Uterus (tissue), 4 donors: Measurements from ENCODE around the gene ADAM23. TPM values are rescaled to one million over a fixed set of nuclear protein-coding genes. Genes with fewer than 3 reads are reported as not detected.

ENCODE experiments used
- DNase-seq, 2 donors: peaks; one replicate each; pipeline ENCODE4 v3.0.0-alpha.2; 2019 to 2020
- H3K27ac ChIP-seq, 2 donors: fragments of 200-600 bp; sonication (generic); 1 replicate in 1 of 2; 2 replicates in 1 of 2; pipeline ENCODE4 v1.5.1; 2016 to 2018
- H3K27me3 ChIP-seq, 2 donors: fragments of 200-600 bp; sonication (generic); one replicate each; pipeline ENCODE4 v1.5.1; 2018 to 2019; ENCODE audit warnings: control low read depth in 1 of 2
- H3K36me3 ChIP-seq, 2 donors: fragments of 200-600 bp; sonication (generic); one replicate each; pipeline ENCODE4 v1.5.1; 2019; ENCODE audit warnings: control low read depth in 1 of 2
- H3K4me1 ChIP-seq, 2 donors: fragments of 200-600 bp; sonication (generic); one replicate each; pipeline ENCODE4 v1.5.1; 2018 to 2019; ENCODE audit warnings: control low read depth in 1 of 2
- H3K4me3 ChIP-seq, 2 donors: fragments of 200-600 bp; sonication (generic); 1 replicate in 1 of 2; 2 replicates in 1 of 2; pipeline ENCODE4 v1.5.1; 2018 to 2019; ENCODE audit warnings: mild to moderate bottlenecking in 1 of 2
- H3K9me3 ChIP-seq, 2 donors: fragments of 200-600 bp; sonication (generic); one replicate each; pipeline ENCODE4 v1.5.1; 2019; ENCODE audit warnings: control low read depth in 1 of 2
- POLR2A ChIP-seq, 2 donors: fragments of 450-650 bp; IDR thresholded peaks; one replicate each; pipeline ENCODE4 v1.6.1; 2016; ENCODE audit warnings: antibody characterized with exemption in 2 of 2, mild to moderate bottlenecking in 1 of 2, moderate library complexity in 1 of 2
- intact Hi-C: fragments of 100-400 bp; cut with DNase I; formaldehyde crosslinking; loops from one replicate; pipeline ENCODE4 v1.15.1; 2023; ENCODE audit warnings: low total_unique reads
- total RNA-seq, 4 donors: library from RNA; depleted of rRNA in 3 of 4; stranded (reverse); fragments of >200 nt in 3 of 4; gene quantifications; one replicate each; pipeline versions ENCODE4 v1.1.0 to v1.2.4, GENCODE V29; 2014 to 2023
- TF ChIP-seq, protein P1 (sequence below), 4 experiments: fragments of 200-600 bp in 2 of 4; fragments of 450-650 bp in 2 of 4; sonication (generic) in 2 of 4; IDR thresholded peaks; one replicate each; pipeline ENCODE4 v1.5.1; 2016 to 2019; ENCODE audit warnings: antibody characterized with exemption in 4 of 4, mild to moderate bottlenecking in 2 of 4, moderate library complexity in 1 of 4
- donor health status: DM: yes; HTN: yes; CAD: no.

ADAM23 gene
- total RNA-seq, 4 donors from 2014 or later: 0.59 to 11.9 (median 2.4) TPM

DNA sequence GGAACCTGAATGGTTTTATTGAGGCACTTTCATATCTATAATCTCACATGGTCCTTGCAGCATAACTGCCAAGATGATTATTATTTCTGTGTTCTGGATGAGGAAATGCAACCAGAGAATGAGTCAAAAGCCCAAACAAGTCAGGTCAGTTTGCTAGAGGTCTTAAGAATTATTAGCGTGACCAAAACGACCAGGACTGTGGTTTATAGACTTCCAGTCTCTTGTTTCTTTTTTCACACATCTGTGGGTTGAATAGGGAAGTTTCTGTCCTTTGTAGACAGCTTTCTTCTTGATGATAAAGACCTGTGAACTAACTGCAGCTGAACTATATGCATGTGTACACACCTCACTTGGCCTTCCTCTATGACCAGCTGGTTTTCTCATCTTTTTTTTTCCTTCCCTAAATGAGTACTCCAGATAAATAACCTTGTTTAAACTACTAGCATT lies 13.9 kb downstream of the ADAM23 start:
- no peaks in the 10 kb centered on the region for H3K27me3 ChIP-seq
- no peak overlapping the region for H3K4me3 ChIP-seq
- intact Hi-C loops: no loop called here
- H3K27ac ChIP-seq: no peak overlapping the region
- no peak for DNase-seq
- TF ChIP-seq, protein P1, sequence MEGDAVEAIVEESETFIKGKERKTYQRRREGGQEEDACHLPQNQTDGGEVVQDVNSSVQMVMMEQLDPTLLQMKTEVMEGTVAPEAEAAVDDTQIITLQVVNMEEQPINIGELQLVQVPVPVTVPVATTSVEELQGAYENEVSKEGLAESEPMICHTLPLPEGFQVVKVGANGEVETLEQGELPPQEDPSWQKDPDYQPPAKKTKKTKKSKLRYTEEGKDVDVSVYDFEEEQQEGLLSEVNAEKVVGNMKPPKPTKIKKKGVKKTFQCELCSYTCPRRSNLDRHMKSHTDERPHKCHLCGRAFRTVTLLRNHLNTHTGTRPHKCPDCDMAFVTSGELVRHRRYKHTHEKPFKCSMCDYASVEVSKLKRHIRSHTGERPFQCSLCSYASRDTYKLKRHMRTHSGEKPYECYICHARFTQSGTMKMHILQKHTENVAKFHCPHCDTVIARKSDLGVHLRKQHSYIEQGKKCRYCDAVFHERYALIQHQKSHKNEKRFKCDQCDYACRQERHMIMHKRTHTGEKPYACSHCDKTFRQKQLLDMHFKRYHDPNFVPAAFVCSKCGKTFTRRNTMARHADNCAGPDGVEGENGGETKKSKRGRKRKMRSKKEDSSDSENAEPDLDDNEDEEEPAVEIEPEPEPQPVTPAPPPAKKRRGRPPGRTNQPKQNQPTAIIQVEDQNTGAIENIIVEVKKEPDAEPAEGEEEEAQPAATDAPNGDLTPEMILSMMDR (IDR thresholded peaks at IDR 0.05): no peak
- no peak for TF ChIP-seq POLR2A (IDR thresholded peaks at IDR 0.05)
- H3K4me1 ChIP-seq: no peaks in the 10 kb centered on the region
- no peaks in the 10 kb centered on the region for H3K36me3 ChIP-seq
- no peaks in the 10 kb centered on the region for H3K9me3 ChIP-seq

DNA sequence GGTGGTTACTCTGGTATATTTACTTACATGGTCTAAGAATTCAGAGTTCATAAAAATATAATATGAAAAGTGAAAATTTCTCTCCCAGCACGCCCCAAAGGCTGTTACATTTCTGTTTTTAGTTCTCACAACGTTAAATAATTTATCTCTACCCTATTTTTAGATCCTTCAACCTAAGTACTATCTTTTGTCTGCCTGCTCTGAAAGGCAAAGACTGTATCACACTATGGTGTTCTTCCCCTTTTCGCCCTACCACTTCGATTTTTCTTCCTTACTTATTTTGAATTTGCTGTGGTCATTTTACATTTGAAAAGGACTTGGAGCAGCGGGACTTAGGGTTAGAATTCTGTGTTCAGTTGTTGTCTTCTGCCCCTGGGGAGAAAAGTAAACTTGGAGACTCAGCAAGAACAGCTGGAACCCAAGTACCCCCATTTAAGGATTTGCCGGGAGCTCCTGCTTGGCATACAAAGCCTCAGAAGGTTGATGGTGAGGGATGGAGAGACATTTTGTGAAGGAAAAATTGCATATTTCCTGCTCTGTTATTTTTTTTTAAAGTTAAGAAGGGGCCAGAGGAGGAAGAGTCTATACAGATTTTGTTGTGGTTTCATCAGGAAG lies 19.0 kb downstream of the ADAM23 start:
- TF ChIP-seq POLR2A (IDR thresholded peaks at IDR 0.05): no peak
- TF ChIP-seq, protein P1 (IDR thresholded peaks at IDR 0.05): no peak
- H3K27me3 ChIP-seq: no peaks in the 10 kb centered on the region
- no peaks in the 10 kb centered on the region for H3K36me3 ChIP-seq

DNA sequence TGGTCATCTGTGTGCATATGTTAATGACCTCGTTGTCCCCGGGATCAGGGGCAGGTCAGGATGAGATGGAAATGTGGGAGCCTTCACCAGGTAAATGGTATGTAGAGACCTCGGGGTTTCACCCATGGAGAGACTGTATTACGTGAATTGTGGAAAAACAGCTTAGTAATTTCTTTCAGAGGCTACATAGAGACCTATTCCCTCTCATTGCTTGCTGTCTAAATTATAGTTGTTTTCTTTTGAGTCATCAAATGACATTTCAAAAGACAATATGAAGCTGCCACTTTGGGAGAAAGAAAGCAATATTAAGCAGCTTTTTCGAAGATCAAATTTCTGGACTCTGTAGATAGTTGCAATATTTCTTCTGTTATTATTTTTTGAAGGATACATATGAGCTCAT lies 20.4 kb downstream of the ADAM23 start:
- no peak overlapping the region for H3K27ac ChIP-seq
- H3K27me3 ChIP-seq: no peaks in the 10 kb centered on the region
- intact Hi-C loops: no loop called here
- no peak overlapping the region for H3K4me3 ChIP-seq
- no peaks in the 10 kb centered on the region for H3K9me3 ChIP-seq
- DNase-seq: no peak
- TF ChIP-seq, protein P1 (IDR thresholded peaks at IDR 0.05): no peak
- TF ChIP-seq POLR2A (IDR thresholded peaks at IDR 0.05): no peak
- H3K4me1 ChIP-seq: no peaks in the 10 kb centered on the region
- no peaks in the 10 kb centered on the region for H3K36me3 ChIP-seq

More for the DNA sequence above, 19.0 kb downstream of the ADAM23 start:
- DNase-seq: no peak
- Histone ChIP-seq H3K4me3 (no peak overlapping the region), H3K27ac (no peak overlapping the region), H3K9me3 (no peaks in the 10 kb centered on the region), H3K4me1 (no peaks in the 10 kb centered on the region)
- intact Hi-C loops: no loop called here

DNA sequence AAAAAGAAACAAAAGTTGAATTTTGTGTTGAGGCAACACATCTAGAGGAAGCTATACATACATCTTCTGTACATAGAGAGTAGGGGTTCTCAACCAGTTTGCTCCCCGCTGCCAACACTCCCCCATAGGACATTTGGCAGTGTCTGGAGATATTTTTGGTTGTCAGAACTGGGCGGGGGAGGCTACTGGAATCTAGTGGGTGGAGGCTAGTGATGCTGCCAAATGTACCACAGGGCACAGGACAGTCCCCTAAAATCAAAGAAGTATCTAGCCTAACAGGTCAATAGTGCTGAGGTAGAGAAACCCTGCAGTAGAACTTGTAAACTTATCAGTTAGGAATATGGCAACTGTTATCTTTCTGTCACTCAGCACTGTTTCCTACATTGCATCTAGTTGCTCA lies 21.3 kb downstream of the ADAM23 start:
- no peaks in the 10 kb centered on the region for H3K36me3 ChIP-seq
- TF ChIP-seq, protein P1 (IDR thresholded peaks at IDR 0.05): no peak
- no peak for TF ChIP-seq POLR2A (IDR thresholded peaks at IDR 0.05)

DNA sequence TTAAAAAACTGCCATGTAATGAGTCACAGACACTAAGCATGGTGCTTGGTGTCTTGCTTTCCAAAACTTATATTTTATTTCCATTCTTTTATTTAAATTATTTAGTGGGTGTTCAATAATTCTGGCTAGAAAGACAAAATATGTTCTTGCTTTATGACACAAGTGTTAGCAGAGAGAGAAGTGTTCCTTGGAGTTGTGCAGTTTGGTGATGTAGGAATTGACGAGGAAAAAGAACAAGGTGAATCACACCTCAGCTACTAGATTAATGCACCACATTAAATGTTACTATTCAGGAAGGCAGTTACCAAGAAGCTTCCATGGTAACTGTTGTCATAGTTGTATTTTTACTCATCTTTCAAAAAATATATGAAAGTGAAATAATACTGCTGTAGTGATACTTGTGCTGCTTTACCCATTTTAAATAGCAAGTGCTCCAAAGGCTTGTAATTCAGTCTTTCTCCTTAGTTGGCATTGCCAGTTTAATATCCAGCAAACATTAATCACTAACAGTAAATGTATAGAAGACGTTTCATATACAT lies 28.3 kb downstream of the ADAM23 start:
- Histone ChIP-seq H3K4me1 (no peaks in the 10 kb centered on the region), H3K27ac (no peak overlapping the region), H3K4me3 (no peak overlapping the region), H3K36me3 (no peaks in the 10 kb centered on the region), H3K9me3 (no peaks in the 10 kb centered on the region), H3K27me3 (no peaks in the 10 kb centered on the region)
- DNase-seq: no peak
- no peak for TF ChIP-seq POLR2A (IDR thresholded peaks at IDR 0.05)
- TF ChIP-seq, protein P1 (IDR thresholded peaks at IDR 0.05): no peak
- intact Hi-C loops: no loop called here

More for the DNA sequence above, 21.3 kb downstream of the ADAM23 start:
- H3K27ac ChIP-seq: no peak overlapping the region
- no peaks in the 10 kb centered on the region for H3K9me3 ChIP-seq
- no peaks in the 10 kb centered on the region for H3K4me1 ChIP-seq
- no peaks in the 10 kb centered on the region for H3K27me3 ChIP-seq
- intact Hi-C loops: no loop called here
- no peak overlapping the region for H3K4me3 ChIP-seq
- no peak for DNase-seq
